Fibroblast of lung (primary cell): Measurements from ENCODE around the gene CLN6. TPM values are rescaled to one million over a fixed set of nuclear protein-coding genes. Genes with fewer than 3 reads are reported as not detected.

ENCODE experiments used
- DNase-seq, 2 donors: peaks; one replicate each; pipeline versions ENCODE4 v3.0.0 to v3.0.0-alpha.2; 2010; ENCODE audit warnings: low read depth in 2 of 2
- H2AFZ ChIP-seq: 2 replicates; pipeline ENCODE4 v1.5.1; 2012; ENCODE audit warnings: low read length, control low read depth, inconsistent platforms
- H3K27ac ChIP-seq: 2 replicates; pipeline ENCODE4 v1.5.1; 2011; ENCODE audit warnings: low read length, control low read depth; ENCODE audit not compliant: insufficient read depth
- H3K27me3 ChIP-seq: 2 replicates; pipeline ENCODE4 v1.5.1; 2011; ENCODE audit warnings: mild to moderate bottlenecking, low read length; ENCODE audit not compliant: control insufficient read depth, insufficient read depth
- H3K36me3 ChIP-seq: 2 replicates; pipeline ENCODE4 v1.5.1; 2011; ENCODE audit warnings: low read length; ENCODE audit not compliant: control insufficient read depth, insufficient read depth
- H3K4me1 ChIP-seq: 2 replicates; pipeline ENCODE4 v1.5.1; 2011; ENCODE audit warnings: low read length; ENCODE audit not compliant: control insufficient read depth, insufficient read depth; ENCODE audit errors: extremely low read depth
- H3K4me2 ChIP-seq: 2 replicates; pipeline ENCODE4 v1.5.1; 2011; ENCODE audit warnings: low read length, control low read depth; ENCODE audit not compliant: insufficient read depth; ENCODE audit errors: extremely low read depth
- H3K4me3 ChIP-seq, 4 experiments: fragments of 200-600 bp in 1 of 4; sonication (generic) in 1 of 4; replicated peaks in 1 of 4; 2 replicates each; pipeline ENCODE4 v1.5.1; 2011 to 2016; ENCODE audit warnings: low read length in 4 of 4, low read depth in 3 of 4, mild to moderate bottlenecking in 3 of 4, control low read depth in 2 of 4, inconsistent platforms in 1 of 4, mixed read lengths in 1 of 4; ENCODE audit not compliant: insufficient read depth in 1 of 4; ENCODE audit errors: control extremely low read depth in 1 of 4
- H3K79me2 ChIP-seq: 2 replicates; pipeline ENCODE4 v1.5.1; 2012; ENCODE audit warnings: mild to moderate bottlenecking, low read length, inconsistent platforms; ENCODE audit not compliant: control insufficient read depth, insufficient read depth
- H3K9ac ChIP-seq: 2 replicates; pipeline ENCODE4 v1.5.1; 2011; ENCODE audit warnings: mild to moderate bottlenecking, low read length, control low read depth; ENCODE audit not compliant: insufficient read depth
- H3K9me3 ChIP-seq: 2 replicates; pipeline ENCODE4 v1.5.1; 2012; ENCODE audit warnings: low read depth, low read length; ENCODE audit not compliant: control insufficient read depth, insufficient read depth
- H4K20me1 ChIP-seq: 2 replicates; pipeline ENCODE4 v1.5.1; 2011; ENCODE audit warnings: low read length; ENCODE audit not compliant: control insufficient read depth, insufficient read depth; ENCODE audit errors: extremely low read depth
- CTCF ChIP-seq, 2 donors: IDR thresholded peaks in 1 of 2; conservative IDR thresholded peaks in 1 of 2; 1 replicate in 1 of 2; 2 replicates in 1 of 2; pipeline ENCODE4 v1.5.1; 2011 to 2012; ENCODE audit warnings: low read length in 2 of 2, control low read depth in 1 of 2, inconsistent platforms in 1 of 2, low read depth in 1 of 2, mild to moderate bottlenecking in 1 of 2
- EZH2 ChIP-seq: IDR thresholded peaks from 2 replicates; pipeline ENCODE4 v1.5.1; 2012; ENCODE audit warnings: low read length, control low read depth, mild to moderate bottlenecking; ENCODE audit errors: missing control alignments
- polyA plus RNA-seq, 2 donors: library from polyadenylated mRNA; depleted of rRNA in 1 of 2; stranded (reverse) in 1 of 2; unstranded in 1 of 2; fragments of >200 nt; gene quantifications; 2 replicates each; pipeline ENCODE4 v1.2.1, GENCODE V29; 2011 to 2012; ENCODE audit warnings: missing spikeins in 1 of 2
- total RNA-seq: library from RNA; depleted of rRNA; stranded (reverse); fragments of >200 nt; gene quantifications from 2 replicates; pipeline ENCODE4 v1.2.1, GENCODE V29; 2014

Gene CLN6
- total and polyA plus RNA-seq, 2 donors (not counting 1 experiment from before 2014, with no cell fraction given) = 5.6 to 16.1 TPM

DNA sequence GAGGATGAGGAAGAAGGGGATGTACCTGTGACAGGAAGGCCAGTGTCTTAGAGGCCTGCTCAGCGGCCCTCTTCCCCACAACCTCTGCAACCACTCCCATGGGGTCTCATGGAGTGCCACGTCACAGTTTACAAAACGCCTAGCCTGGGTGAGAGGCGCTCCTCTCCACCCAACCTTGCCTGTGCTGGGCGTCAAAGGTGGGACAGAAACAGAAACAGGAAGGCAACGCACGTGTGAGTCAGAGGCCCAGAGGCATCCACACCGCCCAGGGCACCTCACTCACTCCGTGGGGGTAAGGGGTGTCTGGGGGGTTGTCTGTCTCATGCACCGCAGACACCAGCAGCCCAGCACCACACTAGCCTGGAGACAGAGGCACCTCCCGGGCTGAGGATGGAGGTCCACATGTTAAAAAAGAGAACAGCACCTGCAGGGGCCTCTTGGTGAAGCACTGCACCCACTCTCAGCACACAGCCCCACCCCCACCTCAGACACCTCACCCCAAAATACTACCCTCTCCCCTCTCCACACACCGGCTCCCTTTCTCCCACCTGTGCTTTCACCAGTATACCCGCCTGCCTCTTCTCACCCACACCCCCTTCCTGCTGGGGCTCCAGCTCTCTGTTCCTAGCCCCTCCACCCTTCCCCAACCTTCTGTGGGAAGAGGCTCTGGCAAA, 19.7 kb downstream of the CLN6 start:
- no peak overlapping the region for H3K4me3 ChIP-seq
- TF ChIP-seq EZH2 = no peak
- no peak for TF ChIP-seq CTCF (conservative IDR thresholded peaks at IDR 0.05 in 1 of 2, IDR thresholded peaks at IDR 0.05 in 1 of 2; ENCODE audit: low read depth in 1 of 2, low read length in 2 of 2)
- DNase-seq = no peak
- peaks cover 2% of the 10 kb centered on the region for H3K36me3 ChIP-seq
- H3K9me3 ChIP-seq = no peaks in the 10 kb centered on the region
- no peak overlapping the region for H3K27ac ChIP-seq
- no peak overlapping the region for H3K4me2 ChIP-seq
- H3K79me2 ChIP-seq = no peaks in the 10 kb centered on the region
- no peaks in the 10 kb centered on the region for H3K27me3 ChIP-seq
- no peak overlapping the region for H2AFZ ChIP-seq
- H3K4me1 ChIP-seq = no peaks in the 10 kb centered on the region
- H4K20me1 ChIP-seq = no peaks in the 10 kb centered on the region
- H3K9ac ChIP-seq = no peak overlapping the region

- Histone ChIP-seq H3K9me3 (no peaks in the 10 kb centered on the region), H2AFZ (no peak overlapping the region), H3K36me3 (peaks cover 2% of the 10 kb centered on the region), H3K4me3 (no peak overlapping the region), H3K4me1 (no peaks in the 10 kb centered on the region), H4K20me1 (no peaks in the 10 kb centered on the region), H3K4me2 (no peak overlapping the region), H3K27me3 (no peaks in the 10 kb centered on the region), H3K9ac (no peak overlapping the region), H3K79me2 (no peaks in the 10 kb centered on the region), H3K27ac (no peak overlapping the region)
- no peak for DNase-seq
- TF ChIP-seq EZH2 (no peak), CTCF (conservative IDR thresholded peaks at IDR 0.05 in 1 of 2, IDR thresholded peaks at IDR 0.05 in 1 of 2; ENCODE audit: low read depth in 1 of 2, low read length in 2 of 2) (no peak)
Measured at GRCh38 chr15:68209272-68209671, 20.3 kb downstream of the CLN6 start.

DNA sequence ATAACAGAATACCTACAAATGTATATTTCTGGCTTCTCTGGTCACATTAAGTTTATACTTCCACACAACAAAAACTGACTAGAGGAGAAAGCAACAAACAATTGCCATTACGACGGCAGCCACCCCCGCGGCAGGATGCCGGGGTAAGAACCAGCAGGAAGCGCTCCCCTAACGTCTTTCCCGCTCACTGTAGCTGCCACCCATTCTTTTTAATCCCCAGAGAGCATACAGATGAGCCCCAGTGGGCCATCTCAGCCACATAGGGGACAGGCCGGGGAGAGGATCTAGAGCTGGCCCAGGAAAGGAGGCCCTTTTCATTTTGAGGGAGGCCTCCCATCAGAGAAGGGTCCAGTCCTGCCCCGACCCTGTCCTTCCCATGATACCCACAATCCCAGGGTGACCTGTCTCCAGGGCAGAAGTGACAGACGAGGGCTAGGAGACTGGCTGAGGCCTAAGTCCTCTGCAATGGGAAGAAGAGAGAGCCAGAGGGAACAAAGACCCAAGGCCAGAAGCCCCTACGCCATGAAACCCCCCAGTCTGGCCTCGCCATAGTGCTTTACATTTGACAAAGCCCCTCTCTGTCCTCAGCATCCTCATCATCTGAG, 20.8 kb downstream of the CLN6 start:
- no peaks in the 10 kb centered on the region for H3K79me2 ChIP-seq
- no peaks in the 10 kb centered on the region for H3K4me1 ChIP-seq
- no peak overlapping the region for H3K27ac ChIP-seq
- H2AFZ ChIP-seq = no peak overlapping the region
- H3K4me2 ChIP-seq = no peak overlapping the region
- H3K9me3 ChIP-seq = no peaks in the 10 kb centered on the region
- no peak for DNase-seq
- no peak overlapping the region for H3K9ac ChIP-seq
- no peaks in the 10 kb centered on the region for H3K36me3 ChIP-seq
- no peaks in the 10 kb centered on the region for H3K27me3 ChIP-seq
- H4K20me1 ChIP-seq = no peaks in the 10 kb centered on the region
- TF ChIP-seq EZH2 = no peak
- no peak for TF ChIP-seq CTCF (conservative IDR thresholded peaks at IDR 0.05 in 1 of 2, IDR thresholded peaks at IDR 0.05 in 1 of 2; ENCODE audit: low read depth in 1 of 2, low read length in 2 of 2)
- no peak overlapping the region for H3K4me3 ChIP-seq
